CD8-positive, alpha-beta memory T cell (primary cell): ENCODE data around the gene GCC2. TPM values are rescaled to one million over a fixed set of nuclear protein-coding genes. Genes with fewer than 3 reads are reported as not detected.

Experiments used
- CTCF ChIA-PET: fragments of 350-600 bp; sonication (Branson Sonifier 250); formaldehyde crosslinking; loops from one replicate; lab custom pipeline; 2021; ENCODE audit warnings: antibody characterized with exemption; lab: Charles Lee
- POLR2A ChIA-PET: fragments of 350-600 bp; sonication (Branson Sonifier 250); formaldehyde crosslinking; loops from one replicate; lab custom pipeline; 2021; ENCODE audit warnings: antibody characterized with exemption; lab: Charles Lee
- DNase-seq, 5 donors: peaks; one replicate each; pipeline versions ENCODE4 v3.0.0 to v3.0.0-alpha.2; 2020 to 2022; ENCODE audit warnings: mixed read lengths in 1 of 5
- H3K27ac ChIP-seq: one replicate; pipeline ENCODE4 v1.7.0; 2013; ENCODE audit warnings: low read depth, mild to moderate bottlenecking, low read length, moderate library complexity
- H3K27me3 ChIP-seq: 2 replicates; pipeline ENCODE4 v1.7.0; 2013; ENCODE audit warnings: low read length, mild to moderate bottlenecking; ENCODE audit not compliant: insufficient read depth, poor library complexity, severe bottlenecking
- H3K36me3 ChIP-seq: 2 replicates; pipeline ENCODE4 v1.7.0; 2013; ENCODE audit warnings: mild to moderate bottlenecking, low read length, moderate library complexity; ENCODE audit not compliant: insufficient read depth
- H3K4me1 ChIP-seq: 2 replicates; pipeline ENCODE4 v1.7.0; 2013; ENCODE audit warnings: mild to moderate bottlenecking, low read length, moderate library complexity; ENCODE audit not compliant: insufficient read depth
- H3K4me3 ChIP-seq: 2 replicates; pipeline ENCODE4 v1.7.0; 2013; ENCODE audit warnings: mild to moderate bottlenecking, low read length
- H3K9me3 ChIP-seq: 2 replicates; pipeline ENCODE4 v1.7.0; 2013; ENCODE audit warnings: mild to moderate bottlenecking, low read length
- H3K27ac Mint-ChIP-seq, 8 donors: one replicate each; pipeline ENCODE4 v1.8.0; 2020 to 2021; ENCODE audit warnings: mixed read lengths in 8 of 8, mild to moderate bottlenecking in 6 of 8, inconsistent platforms in 3 of 8, moderate library complexity in 3 of 8
- H3K27me3 Mint-ChIP-seq, 2 donors: one replicate each; pipeline ENCODE4 v1.8.0; 2020 to 2021; ENCODE audit warnings: mixed read lengths in 2 of 2, mild to moderate bottlenecking in 1 of 2, moderate library complexity in 1 of 2
- H3K36me3 Mint-ChIP-seq, 3 donors: one replicate each; pipeline ENCODE4 v1.8.0; 2020 to 2021; ENCODE audit warnings: mixed read lengths in 3 of 3, inconsistent platforms in 1 of 3, mild to moderate bottlenecking in 1 of 3
- H3K4me1 Mint-ChIP-seq, 3 donors: one replicate each; pipeline ENCODE4 v1.8.0; 2020 to 2021; ENCODE audit warnings: mixed read lengths in 3 of 3, inconsistent platforms in 1 of 3, mild to moderate bottlenecking in 1 of 3
- H3K4me3 Mint-ChIP-seq, 7 donors: one replicate each; pipeline ENCODE4 v1.8.0; 2020 to 2021; ENCODE audit warnings: mixed read lengths in 7 of 7, mild to moderate bottlenecking in 6 of 7, moderate library complexity in 4 of 7, inconsistent platforms in 2 of 7
- H3K9me3 Mint-ChIP-seq, 5 donors: one replicate each; pipeline ENCODE4 v1.8.0; 2020 to 2022; ENCODE audit warnings: mixed read lengths in 5 of 5, mild to moderate bottlenecking in 3 of 5, moderate library complexity in 2 of 5, inconsistent platforms in 1 of 5
- polyA plus RNA-seq: library from polyadenylated mRNA; unstranded; fragments of 300-500 nt; fragmentation: Illumina TruSeq; gene quantifications from one replicate; pipeline ENCODE4 v1.2.3, GENCODE V29; 2021
- total RNA-seq, 2 experiments: library from RNA; stranded (reverse); gene quantifications; one replicate each; pipeline ENCODE4 v1.2.3, GENCODE V29; 2021

GCC2 gene
- total and polyA plus RNA-seq, 3 experiments from 2014 or later = 40.9 to 92.9 (median 49.0) TPM

- peak overlapping the region; percentile 79 for H3K4me3 ChIP-seq
- H3K27ac Mint-ChIP-seq = peak overlapping the region in 4 of 8 donors; percentile 79 to 91 (median 88)
Measured at GRCh38 chr2:108535357-108535631, 86.3 kb downstream of the GCC2 start.

GRCh38 chr2:108536133-108536780 is 87.3 kb downstream of the GCC2 start:
- Histone ChIP-seq H3K4me1 (peaks cover 7% of the 10 kb centered on the region), H3K4me3 (no peak overlapping the region), H3K27ac (no peak overlapping the region), H3K9me3 (no peaks in the 10 kb centered on the region), H3K36me3 (no peaks in the 10 kb centered on the region), H3K27me3 (no peaks in the 10 kb centered on the region)
- ChIA-PET CTCF (interaction anchor here (1.3 kb wide), 1 partner anchor 101 kb away, joined by 4 read pairs; no protein-coding TSS in a partner anchor), POLR2A (no interaction called here)
- peaks cover 18 to 46% (median 24%) of the 10 kb centered on the region in 3 donors for H3K4me1 Mint-ChIP-seq
- H3K27me3 Mint-ChIP-seq = no peaks in the 10 kb centered on the region
- H3K4me3 Mint-ChIP-seq = peak overlapping the region in 3 of 7 donors; percentile 10 to 97 (median 41)
- no peaks in the 10 kb centered on the region for H3K9me3 Mint-ChIP-seq
- DNase-seq = no peak
- peak overlapping the region in 3 of 8 donors; percentile 32 to 50 (median 44) for H3K27ac Mint-ChIP-seq
- H3K36me3 Mint-ChIP-seq = peaks cover 0 to 6% (median 0%) of the 10 kb centered on the region in 3 donors

More at GRCh38 chr2:108535357-108535631, 86.3 kb downstream of the GCC2 start:
- Histone ChIP-seq H3K4me1 (peaks cover 7% of the 10 kb centered on the region), H3K36me3 (no peaks in the 10 kb centered on the region), H3K9me3 (no peaks in the 10 kb centered on the region), H3K27ac (no peak overlapping the region), H3K27me3 (no peaks in the 10 kb centered on the region)
- Mint-ChIP-seq H3K36me3 (peaks cover 0 to 6% (median 0%) of the 10 kb centered on the region in 3 donors), H3K27me3 (no peaks in the 10 kb centered on the region), H3K4me1 (peaks cover 25 to 56% (median 34%) of the 10 kb centered on the region in 3 donors), H3K9me3 (no peaks in the 10 kb centered on the region), H3K4me3 (peak overlapping the region; percentile 93 to 98 (median 96))
- DNase-seq = no peak
- ChIA-PET CTCF (interaction anchor here (1.3 kb wide), 1 partner anchor 102 kb away, joined by 4 read pairs; no protein-coding TSS in a partner anchor), POLR2A (no interaction called here)

GRCh38 chr2:108536911-108537310 is 87.9 kb downstream of the GCC2 start:
- Mint-ChIP-seq H3K36me3 (peaks cover 0 to 6% (median 0%) of the 10 kb centered on the region in 3 donors), H3K27ac (no peak overlapping the region), H3K4me3 (no peak overlapping the region), H3K27me3 (no peaks in the 10 kb centered on the region), H3K9me3 (no peaks in the 10 kb centered on the region), H3K4me1 (peaks cover 18 to 44% (median 21%) of the 10 kb centered on the region in 3 donors)
- POLR2A ChIA-PET = no interaction called here
- no peaks in the 10 kb centered on the region for H3K36me3 ChIP-seq
- H3K27me3 ChIP-seq = no peaks in the 10 kb centered on the region
- no peaks in the 10 kb centered on the region for H3K9me3 ChIP-seq
- no peak for DNase-seq
- peaks cover 7% of the 10 kb centered on the region for H3K4me1 ChIP-seq
- no peak overlapping the region for H3K4me3 ChIP-seq
- no peak overlapping the region for H3K27ac ChIP-seq
- CTCF ChIA-PET = no interaction called here

- no peak overlapping the region for H3K4me3 ChIP-seq
- no peaks in the 10 kb centered on the region for H3K9me3 ChIP-seq
- H3K36me3 ChIP-seq = no peaks in the 10 kb centered on the region
- Mint-ChIP-seq H3K4me1 (peaks cover 15 to 42% (median 18%) of the 10 kb centered on the region in 3 donors), H3K36me3 (peaks cover 0 to 6% (median 0%) of the 10 kb centered on the region in 3 donors), H3K27ac (peak overlapping the region in 2 of 8 donors; percentile 3 to 12), H3K9me3 (no peaks in the 10 kb centered on the region), H3K4me3 (no peak overlapping the region), H3K27me3 (no peaks in the 10 kb centered on the region)
- peaks cover 7% of the 10 kb centered on the region for H3K4me1 ChIP-seq
- H3K27ac ChIP-seq = no peak overlapping the region
- ChIA-PET CTCF (no interaction called here), POLR2A (no interaction called here)
- H3K27me3 ChIP-seq = no peaks in the 10 kb centered on the region
- no peak for DNase-seq
Measured at GRCh38 chr2:108538000-108538625, 89.1 kb downstream of the GCC2 start.

GRCh38 chr2:108541451-108541850 is 92.4 kb downstream of the GCC2 start:
- Histone ChIP-seq H3K27me3 (no peaks in the 10 kb centered on the region), H3K36me3 (no peaks in the 10 kb centered on the region), H3K4me3 (no peak overlapping the region), H3K9me3 (no peaks in the 10 kb centered on the region), H3K27ac (no peak overlapping the region), H3K4me1 (no peaks in the 10 kb centered on the region)
- no peaks in the 10 kb centered on the region for H3K9me3 Mint-ChIP-seq
- no peak overlapping the region for H3K4me3 Mint-ChIP-seq
- H3K27ac Mint-ChIP-seq = no peak overlapping the region
- H3K36me3 Mint-ChIP-seq = no peaks in the 10 kb centered on the region
- no peak for DNase-seq
- POLR2A ChIA-PET = no interaction called here
- H3K27me3 Mint-ChIP-seq = no peaks in the 10 kb centered on the region
- CTCF ChIA-PET = interaction anchor here (1.5 kb wide), 1 partner anchor 9 kb away, joined by 3 read pairs; no protein-coding TSS in a partner anchor
- peaks cover 0 to 19% (median 0%) of the 10 kb centered on the region in 3 donors for H3K4me1 Mint-ChIP-seq

- no peaks in the 10 kb centered on the region for H3K9me3 Mint-ChIP-seq
- H3K4me1 Mint-ChIP-seq = peaks cover 0 to 22% (median 0%) of the 10 kb centered on the region in 3 donors
- no peak for DNase-seq
- CTCF ChIA-PET = interaction anchor here (1.5 kb wide), 1 partner anchor 9 kb away, joined by 3 read pairs; no protein-coding TSS in a partner anchor
- Histone ChIP-seq H3K4me3 (no peak overlapping the region), H3K36me3 (no peaks in the 10 kb centered on the region), H3K27ac (no peak overlapping the region), H3K4me1 (no peaks in the 10 kb centered on the region), H3K9me3 (no peaks in the 10 kb centered on the region), H3K27me3 (no peaks in the 10 kb centered on the region)
- no peaks in the 10 kb centered on the region for H3K27me3 Mint-ChIP-seq
- peaks cover 0 to 3% (median 0%) of the 10 kb centered on the region in 3 donors for H3K36me3 Mint-ChIP-seq
- POLR2A ChIA-PET = no interaction called here
- no peak overlapping the region for H3K4me3 Mint-ChIP-seq
- no peak overlapping the region for H3K27ac Mint-ChIP-seq
Measured at GRCh38 chr2:108542071-108542470, 93.1 kb downstream of the GCC2 start.

- POLR2A ChIA-PET = no interaction called here
- Mint-ChIP-seq H3K9me3 (no peaks in the 10 kb centered on the region), H3K27me3 (no peaks in the 10 kb centered on the region)
Measured at GRCh38 chr2:108547606-108548005, 98.6 kb downstream of the GCC2 start.

More at GRCh38 chr2:108547606-108548005, 98.6 kb downstream of the GCC2 start:
- no peak overlapping the region for H3K4me3 Mint-ChIP-seq
- CTCF ChIA-PET = no interaction called here
- H3K36me3 Mint-ChIP-seq = peaks cover 0 to 3% (median 0%) of the 10 kb centered on the region in 3 donors
- Histone ChIP-seq H3K4me3 (no peak overlapping the region), H3K36me3 (no peaks in the 10 kb centered on the region), H3K4me1 (no peaks in the 10 kb centered on the region), H3K27ac (no peak overlapping the region), H3K9me3 (no peaks in the 10 kb centered on the region), H3K27me3 (no peaks in the 10 kb centered on the region)
- peaks cover 0 to 14% (median 0%) of the 10 kb centered on the region in 3 donors for H3K4me1 Mint-ChIP-seq
- no peak overlapping the region for H3K27ac Mint-ChIP-seq
- no peak for DNase-seq
